ENCODE results near the gene NR3C1. TPM values are rescaled to one million over a fixed set of nuclear protein-coding genes. Genes with fewer than 3 reads are reported as not detected.
"Not testable (repeated sequence)": the region's sequence is repeated elsewhere in the genome, so short reads cannot be mapped to it uniquely, and the experiment has no call there.

The NR3C1 gene
- polyA plus RNA-seq, 12 donors: 56.3 to 80.1 (median 71.8) TPM; not detected in 1

DNA sequence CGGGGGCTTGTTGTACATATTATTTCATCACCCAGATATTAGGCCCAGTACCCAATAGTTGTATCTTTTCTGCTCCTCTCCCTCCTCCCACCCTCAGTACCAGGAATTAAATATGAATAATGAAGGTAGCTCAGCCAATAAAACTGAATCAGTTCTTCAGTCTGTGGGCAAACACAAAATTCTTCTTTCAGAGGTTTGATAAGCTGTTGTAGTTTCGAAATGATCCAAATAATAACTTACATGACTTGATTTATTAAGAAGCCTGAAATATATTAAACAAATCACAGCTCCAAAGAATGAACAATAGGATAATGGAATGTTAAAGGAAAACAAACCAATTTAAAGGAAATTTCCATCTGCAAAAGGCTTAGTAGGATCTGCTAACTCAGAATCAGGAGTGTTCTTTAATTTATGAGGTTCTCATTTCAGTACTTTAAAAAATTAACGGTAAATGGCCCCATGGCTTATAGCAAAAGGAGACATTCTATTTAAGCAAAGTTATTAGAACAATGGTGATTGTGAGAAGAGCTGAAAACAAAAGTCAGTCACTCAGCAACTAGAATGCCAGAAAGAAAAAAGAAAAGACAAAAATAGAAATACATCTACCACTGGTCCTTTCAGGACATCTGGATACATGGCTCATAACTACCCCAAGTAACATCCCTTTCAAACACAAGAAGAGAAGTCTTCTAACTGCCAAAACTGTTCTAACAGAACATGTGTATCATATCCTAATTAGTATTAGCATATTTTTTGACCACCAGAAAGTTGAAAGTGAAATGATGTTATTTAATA, 62.4 kb downstream of the NR3C1 start:
- no peak for DNase-seq

DNA sequence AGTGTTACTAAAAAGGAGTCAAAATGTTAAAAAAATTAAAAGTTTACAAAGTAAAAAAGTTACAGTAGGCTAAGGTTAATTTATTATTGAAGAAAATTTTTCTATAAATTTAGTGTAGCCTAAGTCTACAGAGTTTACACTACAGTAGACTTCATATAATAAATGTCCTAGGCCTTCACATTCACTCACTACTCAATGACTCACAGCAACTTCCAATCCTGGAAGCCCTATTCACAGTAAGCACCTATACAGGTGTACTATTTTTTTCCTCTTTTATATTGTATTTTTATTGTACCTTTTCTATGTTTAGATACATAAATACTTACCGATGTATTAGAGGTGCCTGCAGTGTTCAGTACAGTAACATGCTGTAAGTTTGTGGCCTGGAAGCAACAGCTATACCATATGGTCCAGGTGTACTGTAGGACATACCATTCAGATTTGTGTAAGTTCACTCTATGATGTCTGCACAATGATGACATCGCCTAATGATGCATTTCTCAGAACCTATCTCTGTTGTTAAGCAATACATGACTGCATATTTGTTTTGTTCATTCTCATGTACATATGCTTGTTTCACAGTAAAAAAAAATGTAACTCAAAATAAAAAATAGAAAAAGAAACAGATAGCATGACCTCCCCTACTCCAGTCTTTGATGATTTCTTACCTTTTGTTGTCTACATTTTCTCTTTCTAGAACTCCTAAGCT, 64.7 kb downstream of the NR3C1 start:
- DNase-seq: no peak

DNA sequence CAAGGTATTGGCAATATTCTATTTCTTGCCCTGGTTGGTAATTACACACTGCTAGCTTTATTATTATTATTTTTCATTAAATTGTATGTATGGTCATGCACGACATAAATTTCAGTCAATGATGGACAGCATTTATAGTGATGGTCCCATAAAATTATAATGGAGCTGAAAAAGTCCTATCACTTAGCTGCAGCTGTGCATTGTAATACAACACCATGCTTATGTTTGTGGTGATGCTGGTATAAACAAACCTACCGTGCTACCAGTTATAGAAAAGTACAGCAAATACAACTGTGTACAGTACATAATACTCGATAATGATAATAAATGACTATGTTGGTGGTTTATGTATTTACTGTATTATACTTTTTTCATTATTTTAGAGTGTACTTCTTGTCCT, 65.5 kb downstream of the NR3C1 start:
- DNase-seq: no peak

DNA sequence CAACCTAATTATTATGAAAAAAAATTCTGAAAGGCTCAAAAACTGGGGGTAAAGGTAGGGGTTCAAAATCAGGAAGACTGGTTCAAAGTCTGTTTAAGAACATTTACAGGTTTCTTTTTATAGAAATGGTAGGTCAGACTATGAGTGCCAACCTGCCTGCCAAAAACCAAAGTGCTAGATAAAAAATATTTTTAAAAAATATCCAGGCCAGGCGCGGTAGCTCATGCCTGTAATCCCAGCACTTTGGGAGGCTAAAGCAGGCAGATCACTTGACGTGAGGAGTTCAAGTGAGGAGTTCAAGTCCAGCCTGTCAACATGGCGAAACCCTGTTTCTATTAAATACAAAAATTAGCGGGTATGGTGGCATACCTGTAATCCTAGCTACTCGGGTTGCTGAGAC, 67.0 kb downstream of the NR3C1 start:
- no peak for DNase-seq

DNA sequence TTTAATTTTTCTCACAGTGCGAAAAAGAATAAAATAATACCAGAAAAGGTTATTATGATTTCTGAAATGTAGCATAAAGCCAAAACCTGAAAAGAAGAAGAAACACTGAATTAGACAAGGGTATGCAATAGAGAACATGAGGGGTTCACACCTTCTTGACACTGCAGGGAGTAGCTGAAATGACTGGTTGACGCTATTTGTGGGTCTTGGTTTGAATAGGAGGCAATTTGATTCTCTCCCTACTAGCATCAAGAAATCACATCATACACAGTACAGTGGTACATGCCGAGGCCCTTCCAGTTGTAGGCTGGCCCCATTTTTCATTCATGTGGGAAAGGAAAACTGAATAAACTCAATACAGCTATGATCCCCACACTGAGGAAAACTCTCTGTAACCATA, 68.6 kb downstream of the NR3C1 start:
- no peak for DNase-seq

DNA sequence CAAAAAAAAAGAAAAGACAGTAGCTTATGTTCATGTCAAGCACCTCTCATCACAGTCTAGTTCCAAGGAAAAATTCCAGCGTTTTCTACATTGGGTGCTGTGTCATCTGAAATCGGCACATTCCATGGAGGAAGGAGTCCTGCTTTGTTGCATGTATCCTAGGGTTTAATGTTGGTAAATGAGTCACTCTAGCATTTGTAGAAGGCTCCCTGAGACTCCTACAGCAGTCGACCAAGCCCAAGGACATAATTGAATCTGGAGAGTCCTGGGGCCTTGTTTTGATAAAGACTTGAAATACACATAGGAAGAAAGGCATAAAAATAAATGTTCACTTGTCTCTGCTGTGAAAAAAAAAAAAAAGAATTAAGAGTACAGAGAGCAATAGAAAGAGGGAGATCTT, 69.1 kb downstream of the NR3C1 start:
- DNase-seq: not testable (repeated sequence)

DNA sequence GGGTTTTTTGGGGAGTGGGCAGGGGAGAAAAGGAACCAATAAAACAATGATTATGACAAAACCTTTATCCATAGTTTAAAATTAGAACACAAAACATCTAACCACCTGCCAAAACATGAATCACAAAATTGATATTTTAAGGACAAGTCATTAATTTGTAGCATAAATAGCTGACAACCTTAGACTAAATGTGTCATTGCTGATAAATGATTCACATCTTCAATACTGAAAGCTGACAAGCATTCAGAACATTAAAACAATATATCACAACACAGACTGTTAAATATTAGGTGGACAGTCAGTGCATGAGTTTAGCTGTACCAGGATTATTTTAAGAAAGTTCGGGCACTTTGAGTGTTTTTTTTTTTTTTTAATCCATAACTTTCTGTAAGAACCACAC, 71.5 kb downstream of the NR3C1 start:
- no peak for DNase-seq

DNA sequence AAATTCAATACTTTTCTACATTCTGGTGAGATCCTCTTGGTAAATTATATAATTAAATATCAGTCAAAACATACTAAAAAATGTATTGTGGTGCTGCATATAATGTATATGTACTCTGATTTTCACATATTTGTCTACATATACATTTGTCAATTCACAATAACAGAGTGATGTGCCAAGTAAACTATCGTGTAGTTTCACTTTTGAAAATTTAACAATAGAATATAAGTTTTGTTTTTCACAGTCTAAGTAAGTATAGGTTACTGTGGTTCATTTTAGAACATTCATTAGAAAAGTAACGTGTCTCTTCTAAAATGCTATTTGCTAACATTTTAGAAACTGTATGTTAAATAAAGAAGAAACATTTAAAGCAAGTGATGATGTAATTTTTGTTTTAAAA, 73.6 kb downstream of the NR3C1 start:
- DNase-seq: no peak

DNA sequence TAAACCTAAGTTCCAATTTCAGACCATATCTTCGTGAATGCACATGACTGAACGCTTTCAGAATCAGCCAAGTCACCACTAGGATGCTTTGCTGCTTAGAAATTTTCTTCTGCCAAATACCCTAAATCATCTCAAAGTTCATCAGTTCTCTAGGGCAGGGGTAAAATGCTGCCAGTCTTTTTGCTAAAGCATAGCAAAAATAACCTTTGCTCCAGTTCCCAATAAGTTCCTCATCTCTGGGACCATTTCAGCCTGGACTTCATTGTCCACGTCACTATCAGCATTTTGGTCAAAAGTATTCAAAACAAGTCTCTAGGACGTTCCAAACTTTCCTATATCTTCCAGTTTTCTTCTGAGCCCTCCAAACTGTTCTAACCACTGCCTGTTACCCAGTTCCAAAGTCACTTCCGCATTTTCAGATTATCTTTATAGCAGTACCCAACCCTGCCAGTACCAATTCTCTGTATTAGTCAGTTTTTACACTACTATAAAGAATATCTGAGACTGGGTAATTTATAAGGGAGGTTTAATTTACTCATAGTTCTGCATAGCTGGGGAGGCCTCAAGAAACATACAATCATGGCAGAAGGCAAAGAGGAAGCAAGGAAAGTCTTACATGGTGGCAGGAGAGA, 74.8 kb downstream of the NR3C1 start:
- DNase-seq: no peak

DNA sequence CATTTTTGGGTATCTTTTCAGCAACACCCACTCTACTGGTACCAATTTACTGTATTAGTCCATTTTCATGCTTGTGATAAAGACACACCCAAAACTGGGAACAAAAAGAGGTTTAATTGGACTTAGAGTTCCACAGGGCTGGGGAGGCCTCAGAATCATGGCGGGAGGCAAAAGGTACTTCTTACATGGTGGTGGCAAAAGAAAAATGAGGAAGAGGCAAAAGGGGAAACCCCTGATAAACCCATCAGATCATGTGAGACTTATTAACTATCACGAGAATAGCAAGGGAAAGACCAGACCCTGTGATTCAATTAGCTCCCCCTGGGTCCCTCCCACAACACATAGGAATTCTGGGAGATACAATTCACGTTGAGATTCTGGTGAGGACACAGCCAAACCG, 78.4 kb downstream of the NR3C1 start:
- DNase-seq: not testable (repeated sequence)

DNA sequence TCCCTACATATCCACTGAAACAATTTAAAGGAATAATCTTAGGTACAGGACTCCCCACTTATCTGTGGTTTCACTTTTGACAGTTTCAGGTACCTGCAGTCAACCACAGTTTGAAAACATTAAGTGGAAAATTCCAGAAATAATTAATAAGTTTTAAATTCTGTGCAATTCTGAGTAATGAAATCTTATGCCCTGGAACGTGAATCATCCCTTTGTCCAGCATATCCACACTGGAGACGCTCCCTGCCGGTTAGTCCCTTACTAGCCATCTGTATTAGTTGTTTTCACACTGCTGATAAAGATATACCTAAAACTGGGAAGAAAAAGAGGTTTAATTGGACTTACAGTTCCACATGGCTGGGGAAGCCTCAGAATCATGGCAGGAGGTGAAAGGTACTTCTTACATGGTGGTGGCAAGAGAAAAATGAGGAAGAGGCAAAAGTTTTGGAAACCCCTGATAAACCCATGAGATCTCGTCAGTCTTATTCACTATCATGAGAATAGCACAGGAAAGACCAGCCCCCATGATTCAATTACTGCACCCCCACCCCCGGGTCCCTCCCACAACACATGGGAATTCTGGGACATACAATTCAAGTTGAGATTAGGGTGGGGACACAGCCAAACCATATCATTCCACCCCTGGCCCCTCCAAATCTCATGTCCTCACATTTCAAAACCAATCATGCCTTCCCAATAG, 80.4 kb downstream of the NR3C1 start:
- DNase-seq: not testable (repeated sequence)

DNA sequence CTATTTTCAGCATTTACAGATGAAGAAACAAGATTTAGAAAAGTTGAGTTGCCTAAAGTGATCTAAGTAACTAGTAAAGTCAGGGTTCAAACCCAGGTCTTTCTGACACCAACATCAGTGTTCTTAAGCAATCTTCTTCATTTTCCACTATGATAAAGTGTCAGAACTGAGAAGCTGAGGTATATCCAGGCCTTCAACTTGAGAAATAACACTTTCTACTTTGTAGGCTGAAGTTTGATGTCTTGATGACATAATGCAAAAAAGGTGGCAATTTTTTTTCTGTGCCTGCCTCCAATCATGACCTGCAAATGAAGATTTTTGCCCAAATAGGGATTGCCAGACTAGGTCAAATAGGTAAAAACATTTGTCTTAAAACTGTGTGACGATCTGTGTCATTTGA, 81.3 kb downstream of the NR3C1 start:
- DNase-seq: no peak

DNA sequence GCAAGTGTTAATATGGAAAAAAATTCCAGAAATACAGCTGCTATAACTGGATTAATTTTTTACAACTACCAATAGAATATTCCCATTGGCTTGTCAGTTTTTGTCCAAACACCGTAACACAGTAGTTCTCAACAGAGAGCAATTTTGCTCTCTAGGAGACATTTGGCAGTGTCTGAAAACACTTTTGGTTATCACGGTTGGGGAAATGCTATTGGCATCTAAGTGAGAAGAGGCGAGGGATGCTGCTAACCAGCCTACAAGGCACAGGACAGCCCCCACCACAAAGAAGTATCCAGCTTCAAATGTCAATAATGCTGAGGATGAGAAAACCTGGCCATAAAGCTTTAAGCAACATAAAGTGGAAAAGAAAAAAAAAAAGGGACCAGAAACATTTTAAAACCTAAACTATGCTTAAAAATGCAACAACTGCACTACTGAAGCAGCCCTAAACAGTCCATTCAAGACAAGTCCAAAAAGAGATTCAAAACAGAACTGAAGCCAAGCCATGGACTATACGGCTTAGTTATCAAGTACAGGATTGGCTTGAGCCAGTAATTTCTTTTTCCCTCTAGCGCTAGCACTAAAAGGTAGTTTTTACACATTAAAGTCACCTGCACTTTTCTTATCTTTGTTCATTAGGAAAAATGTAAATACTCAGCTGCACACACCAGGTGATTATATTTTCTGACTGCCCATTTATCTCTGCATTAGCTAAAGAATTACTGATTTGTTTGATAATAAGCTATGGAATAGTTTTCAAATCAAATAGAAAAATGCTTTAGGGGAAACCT, 83.9 kb downstream of the NR3C1 start:
- no peak for DNase-seq

DNA sequence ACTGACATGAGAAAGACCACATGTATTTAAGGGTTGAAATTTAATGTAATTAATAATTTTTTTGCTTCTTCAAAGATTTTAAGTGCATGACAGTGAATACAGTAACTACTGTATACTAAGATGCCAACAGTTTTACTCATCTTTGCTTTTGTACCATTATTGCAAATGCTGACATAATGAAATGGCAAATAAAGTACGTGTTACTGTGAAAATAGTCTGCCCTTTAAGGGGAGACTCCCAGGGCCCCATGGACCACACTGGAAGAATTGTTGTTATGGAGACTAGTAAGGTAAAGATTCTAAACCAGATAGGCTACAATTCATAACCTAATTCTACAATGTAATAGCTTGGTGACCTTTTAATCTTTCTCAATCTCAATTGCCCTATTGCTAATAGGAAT, 84.7 kb downstream of the NR3C1 start:
- DNase-seq: no peak

DNA sequence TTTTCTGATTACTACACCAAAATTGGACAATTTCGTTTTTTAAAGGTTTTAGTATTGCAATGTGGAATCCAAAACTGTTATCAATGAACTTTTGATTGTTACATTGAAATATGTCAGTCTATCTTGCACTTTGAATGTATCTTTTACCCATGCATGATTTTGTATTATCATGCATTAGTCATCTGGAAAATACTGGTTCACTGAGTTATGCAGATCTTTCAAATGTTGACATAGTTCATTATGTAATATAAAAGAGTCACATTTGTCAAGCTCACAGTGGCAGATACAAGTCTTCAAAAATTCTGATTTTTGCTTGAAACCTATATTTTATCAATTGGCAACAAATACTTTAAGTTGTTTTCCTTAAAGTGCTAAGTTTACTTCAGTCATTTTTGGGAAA, 85.2 kb downstream of the NR3C1 start:
- no peak for DNase-seq

DNA sequence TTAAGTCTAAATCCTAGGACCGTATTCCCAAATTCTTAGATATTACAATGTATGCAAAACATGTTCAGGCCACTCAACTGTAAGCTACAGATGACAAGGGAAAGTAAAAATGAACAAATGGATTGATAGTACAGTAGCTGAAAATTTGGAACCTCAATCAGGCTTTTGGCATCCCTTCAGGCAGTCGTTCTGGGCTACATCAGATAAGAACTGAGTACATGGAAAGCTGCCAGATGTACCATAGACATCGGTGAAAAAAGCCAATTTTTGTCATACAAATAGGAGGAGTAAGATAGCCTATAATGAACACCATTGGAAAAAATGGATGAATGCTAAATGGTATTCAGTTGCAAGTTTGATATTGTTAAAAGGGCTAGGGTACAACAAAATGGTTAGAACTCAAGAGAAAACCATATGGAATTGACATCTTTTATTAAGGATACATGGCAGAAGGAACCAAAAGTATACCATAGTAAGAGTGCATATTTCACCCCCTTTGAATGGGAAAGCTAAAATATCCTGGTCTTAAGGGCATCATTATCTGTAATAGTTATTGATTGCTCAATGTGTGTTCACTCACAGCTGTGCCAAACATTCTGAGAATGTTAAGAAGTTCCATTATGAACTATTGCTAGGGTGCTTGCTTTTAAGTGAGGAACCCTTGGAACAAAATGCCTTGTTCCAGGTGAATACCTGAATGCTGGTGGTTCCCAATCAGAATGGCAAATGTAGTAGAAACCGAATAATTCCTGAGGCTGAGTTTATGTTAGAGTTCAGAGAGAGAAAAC, 86.4 kb downstream of the NR3C1 start:
- no peak for DNase-seq

DNA sequence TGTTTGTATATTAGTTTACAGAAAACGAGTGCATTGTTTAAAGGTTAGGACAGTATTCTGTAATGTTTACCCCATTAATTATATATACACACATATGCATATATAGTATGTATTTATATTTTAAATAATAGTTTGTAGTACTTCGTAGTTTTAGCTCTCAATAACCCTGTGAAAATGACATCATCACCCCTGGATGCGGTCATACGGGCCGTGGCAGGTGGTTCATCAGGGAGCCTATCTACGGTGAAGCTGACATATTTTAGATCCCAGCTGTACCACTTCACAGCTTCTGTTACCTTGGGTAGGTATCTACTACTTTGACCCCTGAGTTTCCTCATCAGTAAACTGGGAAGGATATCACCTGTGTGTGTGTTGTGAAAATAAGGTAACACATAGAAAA, 87.1 kb downstream of the NR3C1 start:
- no peak for DNase-seq

DNA sequence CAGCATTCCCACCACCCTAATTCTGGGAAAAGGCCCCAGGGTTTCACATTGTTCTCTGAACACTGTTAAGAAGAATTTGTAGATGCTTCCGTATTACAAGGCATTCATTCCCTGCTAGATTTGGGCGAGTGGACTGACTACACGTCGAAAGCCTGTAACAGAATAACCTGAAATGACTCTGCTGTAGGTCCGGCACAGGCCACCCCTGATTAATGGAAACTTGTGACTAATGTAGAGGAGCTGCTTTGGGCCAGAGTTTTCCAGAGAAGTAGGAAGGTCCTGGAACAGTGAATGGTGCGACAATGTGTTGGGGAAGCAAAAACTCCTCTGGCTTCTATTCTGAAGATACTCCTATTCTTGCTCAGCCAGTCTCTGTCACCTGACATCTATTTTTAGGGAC, 87.6 kb downstream of the NR3C1 start:
- no peak for DNase-seq

DNA sequence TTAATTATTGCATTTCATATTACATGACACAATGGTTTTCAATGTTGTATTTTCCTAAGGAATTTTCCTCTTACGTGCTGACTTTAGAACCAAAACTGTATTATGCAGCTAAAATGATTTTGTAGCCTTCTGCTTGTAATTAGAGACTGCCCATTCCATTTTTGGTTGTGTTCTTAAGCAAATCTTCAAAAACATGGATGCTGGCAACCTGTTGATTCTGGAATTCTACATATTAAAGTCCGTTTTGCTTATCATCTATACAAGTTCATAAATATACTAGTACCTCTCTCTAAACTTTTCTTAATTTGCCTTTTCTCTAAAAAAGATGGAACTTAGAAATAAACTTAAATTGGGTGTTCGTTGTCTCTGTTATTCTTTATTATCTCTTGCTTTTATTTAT, 88.3 kb downstream of the NR3C1 start:
- DNase-seq: no peak

DNA sequence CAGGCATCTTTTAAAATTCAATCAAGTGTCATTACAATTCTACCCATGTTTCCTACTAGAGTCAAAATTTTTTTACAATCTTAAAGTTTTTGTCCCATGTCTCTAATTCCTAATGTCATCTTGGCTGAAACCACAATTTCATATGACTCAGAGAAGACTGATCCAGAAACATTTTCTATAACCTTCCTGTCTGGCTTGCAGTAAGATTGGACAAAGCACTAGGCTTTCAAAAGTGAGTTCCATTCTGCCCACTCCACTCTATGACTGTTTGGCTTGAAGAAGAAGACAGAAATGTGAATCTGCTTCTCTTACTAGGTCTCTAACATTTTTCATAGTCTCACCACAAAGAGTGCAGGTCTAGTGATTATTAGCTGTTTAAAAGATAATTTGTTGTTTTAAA, 88.8 kb downstream of the NR3C1 start:
- no peak for DNase-seq

DNA sequence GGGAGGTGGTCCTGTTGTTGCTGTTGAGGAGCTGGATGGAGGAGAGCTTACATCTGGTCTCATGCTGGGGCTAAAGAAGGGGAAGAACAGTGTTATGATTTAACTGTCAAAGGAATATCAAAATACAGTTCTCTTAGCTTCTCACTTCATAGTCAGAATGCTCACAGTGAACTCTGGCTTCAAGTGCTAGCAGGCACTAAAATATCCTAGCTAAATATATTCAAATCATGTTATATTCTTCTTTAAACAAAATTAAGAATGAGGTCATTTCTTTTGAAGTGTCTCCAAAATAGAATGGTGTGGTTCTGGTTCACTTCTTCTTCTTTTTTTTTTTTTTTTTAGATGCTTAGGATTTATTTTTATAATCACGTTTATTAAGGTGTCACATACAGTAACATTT, 89.4 kb downstream of the NR3C1 start:
- DNase-seq: no peak
